Measurements from ENCODE around the gene CALML6. TPM values are rescaled to one million over a fixed set of nuclear protein-coding genes. Genes with fewer than 3 reads are reported as not detected.
"Not testable (repeated sequence)": the region's sequence is repeated elsewhere in the genome, so short reads cannot be mapped to it uniquely, and the experiment has no call there.

The CALML6 gene
- total and polyA plus RNA-seq, 10 donors = 0.34 to 3.0 (median 0.69) TPM; not detected in 2

DNA sequence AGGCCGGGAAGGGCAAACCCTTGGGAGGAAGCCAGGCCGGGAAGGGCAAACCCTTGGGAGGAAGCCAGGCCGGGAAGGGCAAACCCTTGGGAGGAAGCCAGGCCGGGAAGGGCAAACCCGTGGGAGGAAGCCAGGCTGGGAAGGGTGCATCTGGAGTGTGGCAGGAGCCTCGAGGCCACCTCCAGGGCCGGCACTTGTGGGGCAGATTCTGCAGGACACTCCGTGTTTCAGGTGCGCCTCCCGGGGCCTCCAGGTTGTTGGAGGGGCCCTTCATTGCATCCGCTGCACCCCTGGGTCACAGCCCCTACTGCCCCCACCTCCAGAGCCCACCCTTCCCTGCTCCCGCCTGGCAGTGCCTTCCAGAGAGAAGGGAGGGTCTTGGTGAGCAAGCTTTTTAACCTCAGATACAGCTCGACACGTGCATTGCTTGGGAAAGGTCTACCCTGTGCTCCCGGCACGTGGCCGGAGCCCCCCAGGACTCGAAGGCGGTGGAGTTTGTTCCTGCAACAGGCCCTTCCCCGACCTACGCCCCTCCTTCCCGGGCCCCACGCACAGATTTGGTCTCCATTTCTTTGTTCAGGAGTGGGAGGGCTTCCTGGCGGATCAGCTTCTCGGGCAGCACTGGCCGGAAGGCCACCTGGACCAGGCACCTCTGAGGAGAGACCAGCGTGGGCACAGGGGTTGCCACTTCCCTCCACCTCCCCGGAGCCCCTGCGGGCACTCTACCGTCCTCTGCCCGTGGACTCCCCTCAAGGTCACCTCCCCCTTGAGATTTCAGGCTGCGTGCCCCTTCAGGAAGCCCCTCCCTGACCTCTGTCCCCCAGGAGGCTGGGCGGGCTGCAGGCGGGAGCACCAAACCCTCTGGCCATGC lies 13.4 kb downstream of the CALML6 start:
- Histone ChIP-seq H3K4me3 (no peak overlapping the region), H3K4me1 (peaks cover 0 to 21% (median 9%) of the 10 kb centered on the region in 6 donors), H3K27me3 (replicated peaks in 1 of 7) (peaks cover 0 to 6% (median 0%) of the 10 kb centered on the region in 7 donors), H3K27ac (peak overlapping the region in 1 of 8 donors; percentile 54), H3K9me3 (no peaks in the 10 kb centered on the region), H3K36me3 (no peaks in the 10 kb centered on the region)
- TF ChIP-seq POLR2AphosphoS5 (IDR thresholded peaks at IDR 0.05) = no peak
- TF ChIP-seq, protein P1, sequence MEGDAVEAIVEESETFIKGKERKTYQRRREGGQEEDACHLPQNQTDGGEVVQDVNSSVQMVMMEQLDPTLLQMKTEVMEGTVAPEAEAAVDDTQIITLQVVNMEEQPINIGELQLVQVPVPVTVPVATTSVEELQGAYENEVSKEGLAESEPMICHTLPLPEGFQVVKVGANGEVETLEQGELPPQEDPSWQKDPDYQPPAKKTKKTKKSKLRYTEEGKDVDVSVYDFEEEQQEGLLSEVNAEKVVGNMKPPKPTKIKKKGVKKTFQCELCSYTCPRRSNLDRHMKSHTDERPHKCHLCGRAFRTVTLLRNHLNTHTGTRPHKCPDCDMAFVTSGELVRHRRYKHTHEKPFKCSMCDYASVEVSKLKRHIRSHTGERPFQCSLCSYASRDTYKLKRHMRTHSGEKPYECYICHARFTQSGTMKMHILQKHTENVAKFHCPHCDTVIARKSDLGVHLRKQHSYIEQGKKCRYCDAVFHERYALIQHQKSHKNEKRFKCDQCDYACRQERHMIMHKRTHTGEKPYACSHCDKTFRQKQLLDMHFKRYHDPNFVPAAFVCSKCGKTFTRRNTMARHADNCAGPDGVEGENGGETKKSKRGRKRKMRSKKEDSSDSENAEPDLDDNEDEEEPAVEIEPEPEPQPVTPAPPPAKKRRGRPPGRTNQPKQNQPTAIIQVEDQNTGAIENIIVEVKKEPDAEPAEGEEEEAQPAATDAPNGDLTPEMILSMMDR (IDR thresholded peaks at IDR 0.05 in 8 of 11, conservative IDR thresholded peaks at IDR 0.05 in 3 of 11) = no peak
- TF ChIP-seq POLR2A (IDR thresholded peaks at IDR 0.05) = no peak
- intact Hi-C loops (cut with DNase I; ENCODE audit: low total_unique reads) = no loop called here
- 58 to 76% (median 67%) methylated on average over 24 to 33 of the region's 34 CpGs for WGBS, 5 donors
- peak; percentile 69 for DNase-seq

DNA sequence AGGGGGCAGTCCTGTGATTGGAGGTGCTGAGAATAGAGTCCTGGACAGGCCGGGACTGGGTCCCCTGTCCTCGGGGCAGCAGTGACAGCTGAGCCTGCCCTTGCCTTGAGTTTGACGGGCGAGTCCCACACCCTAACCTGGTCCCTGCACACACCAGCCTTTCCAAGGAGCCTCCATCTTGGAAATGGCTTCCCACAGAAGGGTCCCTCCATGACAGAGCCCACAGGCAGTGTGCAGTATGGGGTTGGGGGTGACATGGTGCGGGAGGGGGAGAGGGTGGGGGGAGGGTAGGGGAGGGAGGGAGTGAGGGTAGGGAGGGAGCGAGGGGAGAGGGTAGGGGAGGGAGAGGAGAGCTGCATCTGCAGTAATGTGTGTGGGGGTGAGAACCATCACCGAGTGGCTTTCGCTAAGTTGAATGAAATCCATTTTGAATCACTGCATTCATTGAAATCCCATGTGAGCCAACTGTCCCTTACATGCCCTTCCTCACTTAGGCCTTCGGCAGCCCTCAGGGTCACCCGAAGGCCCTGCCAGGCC lies 14.1 kb downstream of the CALML6 start:
- TF ChIP-seq, protein P1 (IDR thresholded peaks at IDR 0.05 in 8 of 11, conservative IDR thresholded peaks at IDR 0.05 in 3 of 11) = no peak
- no peak for TF ChIP-seq POLR2AphosphoS5 (IDR thresholded peaks at IDR 0.05)
- TF ChIP-seq POLR2A (IDR thresholded peaks at IDR 0.05) = no peak
- no peak for DNase-seq
- Histone ChIP-seq H3K4me3 (no peak overlapping the region), H3K27me3 (replicated peaks in 1 of 7) (peaks cover 0 to 6% (median 0%) of the 10 kb centered on the region in 7 donors), H3K9me3 (no peaks in the 10 kb centered on the region), H3K27ac (no peak overlapping the region), H3K36me3 (no peaks in the 10 kb centered on the region), H3K4me1 (peaks cover 0 to 18% (median 7%) of the 10 kb centered on the region in 6 donors)
- WGBS, 5 donors = 69 to 86% (median 70%) methylated on average over 5 to 10 of the region's 10 CpGs
- intact Hi-C loops (cut with DNase I; ENCODE audit: low total_unique reads) = no loop called here

DNA sequence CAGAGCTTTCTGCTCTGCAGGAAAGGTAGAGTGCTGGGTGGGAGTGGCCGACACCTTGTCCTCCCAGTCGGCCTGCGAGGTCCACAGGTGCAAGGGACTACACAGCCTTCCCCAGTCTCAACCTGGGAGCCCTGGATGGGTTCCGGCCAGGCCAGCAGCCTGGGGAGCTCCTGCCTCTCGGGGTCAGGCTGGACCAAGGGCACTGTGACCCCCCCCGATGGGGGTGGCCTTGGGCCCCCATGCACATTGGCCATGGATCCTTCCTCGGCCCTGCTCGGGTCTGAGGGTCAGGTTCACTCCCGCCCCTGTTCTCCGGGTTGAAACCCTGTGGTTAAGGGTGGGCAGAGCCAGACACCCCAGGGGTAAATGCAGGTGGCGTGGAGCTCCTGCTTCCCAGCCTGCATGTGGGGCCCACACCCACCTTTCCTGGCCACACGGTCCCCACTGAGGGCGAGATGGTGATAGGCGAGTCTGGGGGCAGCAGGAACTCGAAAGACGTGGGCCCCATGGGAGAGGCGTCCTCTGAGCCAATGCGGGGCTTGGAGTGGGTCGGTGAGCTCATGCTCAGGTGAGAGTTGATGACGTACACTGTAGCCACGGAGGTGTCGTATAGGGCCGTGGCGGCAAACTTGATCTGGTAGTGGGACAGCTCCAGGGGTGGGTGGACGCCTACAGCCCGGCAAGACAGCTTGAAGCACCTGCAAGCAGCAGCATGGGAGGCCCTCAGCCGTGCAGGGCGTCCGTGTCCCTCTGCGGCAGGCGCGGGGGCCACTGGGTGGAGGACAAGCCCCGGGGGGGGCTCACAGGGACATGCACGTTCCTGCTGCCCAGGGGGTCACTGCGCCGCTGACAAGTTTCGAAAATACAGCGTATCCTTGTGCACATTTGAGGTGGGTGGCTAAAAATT lies 14.8 kb downstream of the CALML6 start:
- WGBS, 5 donors = 84 to 87% (median 86%) methylated on average over 30 to 38 of the region's 38 CpGs
- peaks cover 0 to 6% (median 0%) of the 10 kb centered on the region in 7 donors for H3K27me3 ChIP-seq (replicated peaks in 1 of 7)
- H3K36me3 ChIP-seq = no peaks in the 10 kb centered on the region
- no peaks in the 10 kb centered on the region for H3K9me3 ChIP-seq
- peak; percentile 51 for DNase-seq
- H3K27ac ChIP-seq = no peak overlapping the region
- TF ChIP-seq, protein P1 (IDR thresholded peaks at IDR 0.05 in 8 of 11, conservative IDR thresholded peaks at IDR 0.05 in 3 of 11) = no peak
- TF ChIP-seq POLR2A (IDR thresholded peaks at IDR 0.05) (no peak), POLR2AphosphoS5 (IDR thresholded peaks at IDR 0.05) (no peak)
- peaks cover 0 to 18% (median 7%) of the 10 kb centered on the region in 6 donors for H3K4me1 ChIP-seq
- intact Hi-C loops (cut with DNase I; ENCODE audit: low total_unique reads) = no loop called here
- H3K4me3 ChIP-seq = no peak overlapping the region

DNA sequence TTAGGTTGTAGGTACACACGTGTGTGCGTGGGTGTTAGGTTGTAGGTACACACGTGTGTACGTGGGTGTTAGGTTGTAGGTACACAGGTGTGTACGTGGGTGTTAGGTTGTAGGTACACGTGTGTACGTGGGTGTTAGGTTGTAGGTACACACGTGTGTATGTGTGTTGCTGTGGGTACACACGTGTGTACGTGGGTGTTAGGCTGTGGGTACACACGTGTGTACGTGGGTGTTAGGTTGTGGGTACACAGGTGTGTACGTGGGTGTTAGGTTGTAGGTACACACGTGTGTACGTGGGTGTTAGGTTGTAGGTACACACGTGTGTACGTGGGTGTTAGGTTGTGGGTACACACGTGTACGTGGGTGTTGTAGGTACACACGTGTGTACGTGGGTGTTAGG lies 19.8 kb downstream of the CALML6 start:
- intact Hi-C loops (cut with DNase I; ENCODE audit: low total_unique reads); H3K9me3 ChIP-seq; H3K27me3 ChIP-seq (replicated peaks in 1 of 7); H3K4me1 ChIP-seq; H3K36me3 ChIP-seq; H3K4me3 ChIP-seq; H3K27ac ChIP-seq; DNase-seq: not testable (repeated sequence)
- WGBS, 5 donors = 71 to 95% (median 72%) methylated on average over 4 to 19 of the region's 21 CpGs

Measured in spleen (tissue), 11 donors.